Activated T-helper 17 cell treated with anti-CD3 and anti-CD28 coated beads, Interleukin-2, amount 50 U/mL, for 72 hours (primary cell): ENCODE measurements around the gene CATSPERD. TPM values are rescaled to one million over a fixed set of nuclear protein-coding genes. Genes with fewer than 3 reads are reported as not detected.

Experiments used
- ATAC-seq: fragments of 150-1000 bp; cut with Tn5 transposase; replicated peaks from 2 replicates; pipeline ENCODE4 v1.10.0; 2021; ENCODE audit warnings: mild to moderate bottlenecking, moderate library complexity
- H3K27ac Mint-ChIP-seq: one replicate; pipeline ENCODE4 v1.8.0; 2022; ENCODE audit warnings: mixed read lengths
- H3K27me3 Mint-ChIP-seq: one replicate; pipeline ENCODE4 v1.8.0; 2022; ENCODE audit warnings: mixed read lengths
- H3K36me3 Mint-ChIP-seq: one replicate; pipeline ENCODE4 v1.8.0; 2022; ENCODE audit warnings: low read depth, mild to moderate bottlenecking, mixed read lengths
- H3K4me1 Mint-ChIP-seq: one replicate; pipeline ENCODE4 v1.8.0; 2022; ENCODE audit warnings: mixed read lengths
- H3K4me3 Mint-ChIP-seq: one replicate; pipeline ENCODE4 v1.8.0; 2022; ENCODE audit warnings: mild to moderate bottlenecking, mixed read lengths
- H3K9me3 Mint-ChIP-seq: one replicate; pipeline ENCODE4 v1.8.0; 2022; ENCODE audit warnings: mixed read lengths
- total RNA-seq, 2 donors: library from RNA; stranded (reverse); gene quantifications; one replicate each; pipeline ENCODE4 v1.2.3, GENCODE V29; 2022

The CATSPERD gene
- total RNA-seq, 2 donors from 2014 or later, result not detected

- H3K4me1 Mint-ChIP-seq, result peaks cover 11% of the 10 kb centered on the region
- ATAC-seq, result peak; percentile 94
- H3K4me3 Mint-ChIP-seq, result peak within 1 kb of the TSS; percentile 98
- H3K27ac Mint-ChIP-seq, result peak within 1 kb of the TSS; percentile 100
- H3K36me3 Mint-ChIP-seq, result peaks cover 48% of the 10 kb centered on the region
- no peaks in the 10 kb centered on the region for H3K9me3 Mint-ChIP-seq
- no peaks in the 10 kb centered on the region for H3K27me3 Mint-ChIP-seq
Measured at GRCh38 chr19:5790559-5791520, 70.4 kb downstream of the CATSPERD start, which contains the start of gene DUS3L. TSS of gene DUS3L (minus strand) at chr19:5791163. CDS start at chr19:5791141, 22 bp downstream.

GRCh38 chr19:5792224-5792623 is 71.8 kb downstream of the CATSPERD start:
- Mint-ChIP-seq H3K4me1 (peaks cover 11% of the 10 kb centered on the region), H3K36me3 (peaks cover 34% of the 10 kb centered on the region), H3K27ac (no peak overlapping the region), H3K27me3 (no peaks in the 10 kb centered on the region), H3K4me3 (no peak overlapping the region), H3K9me3 (no peaks in the 10 kb centered on the region)
- ATAC-seq, result no peak

GRCh38 chr19:5793188-5793587 is 72.8 kb downstream of the CATSPERD start:
- peaks cover 28% of the 10 kb centered on the region for H3K36me3 Mint-ChIP-seq
- H3K4me1 Mint-ChIP-seq, result peaks cover 11% of the 10 kb centered on the region
- no peaks in the 10 kb centered on the region for H3K9me3 Mint-ChIP-seq
- ATAC-seq, result no peak
- H3K27ac Mint-ChIP-seq, result no peak overlapping the region
- H3K4me3 Mint-ChIP-seq, result no peak overlapping the region
- H3K27me3 Mint-ChIP-seq, result no peaks in the 10 kb centered on the region

DNA sequence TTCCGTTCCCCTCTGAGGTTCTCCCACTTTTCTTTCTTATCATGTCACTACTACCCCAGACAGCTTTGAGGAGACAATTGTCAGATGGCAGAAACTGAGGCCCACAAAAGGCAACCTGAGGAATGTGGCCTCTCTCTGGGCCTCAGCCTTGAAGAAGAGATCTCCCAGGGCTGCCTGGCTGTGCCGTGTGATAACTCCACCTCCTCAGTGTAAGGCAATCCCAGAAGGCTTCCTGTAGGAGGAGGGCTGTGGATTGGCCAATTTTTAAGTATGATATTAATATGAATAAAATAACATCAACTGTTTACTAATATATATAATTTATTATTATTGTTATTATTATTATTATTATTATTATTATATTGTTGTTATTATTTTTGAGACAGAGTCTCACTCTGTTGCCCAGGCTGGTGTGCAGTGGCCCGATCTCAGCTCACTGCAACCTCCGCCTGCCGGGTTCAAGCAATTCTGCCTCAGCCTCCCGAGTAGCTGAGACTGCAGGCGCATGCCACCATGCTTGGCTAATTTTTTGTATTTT is 75.0 kb downstream of the CATSPERD start:
- Mint-ChIP-seq H3K36me3 (peaks cover 8% of the 10 kb centered on the region), H3K27ac (no peak overlapping the region), H3K9me3 (no peaks in the 10 kb centered on the region), H3K27me3 (peaks cover under 1% of the 10 kb centered on the region), H3K4me3 (no peak overlapping the region), H3K4me1 (peaks cover 6% of the 10 kb centered on the region)
- ATAC-seq, result no peak

GRCh38 chr19:5798244-5798643 is 77.8 kb downstream of the CATSPERD start:
- Mint-ChIP-seq H3K27ac (no peak overlapping the region), H3K9me3 (no peaks in the 10 kb centered on the region), H3K36me3 (no peaks in the 10 kb centered on the region), H3K4me1 (peaks cover under 1% of the 10 kb centered on the region), H3K27me3 (peaks cover 11% of the 10 kb centered on the region), H3K4me3 (no peak overlapping the region)
- ATAC-seq, result no peak

- peaks cover 5% of the 10 kb centered on the region for H3K4me1 Mint-ChIP-seq
Measured at GRCh38 chr19:5799247-5800241, 79.1 kb downstream of the CATSPERD start.

DNA sequence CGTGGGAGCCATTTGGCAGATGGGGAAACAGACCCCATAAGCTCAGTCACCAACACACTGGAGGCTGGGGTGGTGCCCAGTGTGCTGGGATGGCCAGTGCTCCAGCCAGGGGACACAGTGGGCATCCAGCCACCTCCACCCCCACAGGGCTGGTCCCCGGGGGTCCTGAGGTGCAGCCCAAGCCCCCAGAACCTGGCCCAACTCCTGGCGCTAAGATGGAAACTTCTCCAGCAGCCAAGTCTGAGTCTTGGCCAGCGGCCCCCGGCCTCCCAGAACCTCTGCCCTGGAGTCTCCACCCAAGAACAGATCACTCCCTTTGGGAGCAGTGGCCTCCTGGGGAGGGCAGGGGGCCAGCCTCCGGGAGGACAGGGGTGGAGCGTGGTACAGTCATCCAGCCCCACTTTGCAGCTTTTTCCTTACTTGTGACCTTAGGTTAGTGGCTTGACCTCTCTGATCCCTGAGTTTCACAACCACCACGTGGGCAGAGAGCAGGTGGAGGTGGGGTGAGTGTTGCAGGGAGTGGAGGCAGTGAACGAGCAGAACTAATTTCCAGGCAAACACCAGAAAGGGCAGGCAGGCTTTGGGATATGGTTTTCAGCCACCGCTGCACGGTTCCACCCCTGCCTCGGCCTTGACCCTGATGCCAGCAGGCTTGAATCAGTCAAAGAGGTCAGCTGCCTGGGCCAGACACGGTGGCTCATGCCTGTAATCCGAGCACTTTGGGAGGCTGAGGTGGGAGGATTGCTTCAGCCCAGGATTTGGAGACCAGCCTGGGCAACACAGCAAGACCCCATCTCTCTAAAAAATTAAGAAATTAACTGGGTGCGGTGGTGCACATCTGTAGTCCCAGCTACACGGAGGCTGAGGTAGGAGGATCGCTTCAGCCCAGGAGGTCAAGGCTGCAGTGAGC is 80.2 kb downstream of the CATSPERD start:
- H3K27me3 Mint-ChIP-seq, result peaks cover 11% of the 10 kb centered on the region
- H3K36me3 Mint-ChIP-seq, result no peaks in the 10 kb centered on the region
- H3K9me3 Mint-ChIP-seq, result no peaks in the 10 kb centered on the region
- H3K4me1 Mint-ChIP-seq, result peaks cover 5% of the 10 kb centered on the region
- H3K27ac Mint-ChIP-seq, result no peak overlapping the region
- ATAC-seq, result no peak
- no peak overlapping the region for H3K4me3 Mint-ChIP-seq

More at GRCh38 chr19:5799247-5800241, 79.1 kb downstream of the CATSPERD start:
- H3K9me3 Mint-ChIP-seq, result no peaks in the 10 kb centered on the region
- H3K36me3 Mint-ChIP-seq, result no peaks in the 10 kb centered on the region
- ATAC-seq, result no peak
- no peak overlapping the region for H3K27ac Mint-ChIP-seq
- no peak overlapping the region for H3K4me3 Mint-ChIP-seq
- peaks cover 11% of the 10 kb centered on the region for H3K27me3 Mint-ChIP-seq

DNA sequence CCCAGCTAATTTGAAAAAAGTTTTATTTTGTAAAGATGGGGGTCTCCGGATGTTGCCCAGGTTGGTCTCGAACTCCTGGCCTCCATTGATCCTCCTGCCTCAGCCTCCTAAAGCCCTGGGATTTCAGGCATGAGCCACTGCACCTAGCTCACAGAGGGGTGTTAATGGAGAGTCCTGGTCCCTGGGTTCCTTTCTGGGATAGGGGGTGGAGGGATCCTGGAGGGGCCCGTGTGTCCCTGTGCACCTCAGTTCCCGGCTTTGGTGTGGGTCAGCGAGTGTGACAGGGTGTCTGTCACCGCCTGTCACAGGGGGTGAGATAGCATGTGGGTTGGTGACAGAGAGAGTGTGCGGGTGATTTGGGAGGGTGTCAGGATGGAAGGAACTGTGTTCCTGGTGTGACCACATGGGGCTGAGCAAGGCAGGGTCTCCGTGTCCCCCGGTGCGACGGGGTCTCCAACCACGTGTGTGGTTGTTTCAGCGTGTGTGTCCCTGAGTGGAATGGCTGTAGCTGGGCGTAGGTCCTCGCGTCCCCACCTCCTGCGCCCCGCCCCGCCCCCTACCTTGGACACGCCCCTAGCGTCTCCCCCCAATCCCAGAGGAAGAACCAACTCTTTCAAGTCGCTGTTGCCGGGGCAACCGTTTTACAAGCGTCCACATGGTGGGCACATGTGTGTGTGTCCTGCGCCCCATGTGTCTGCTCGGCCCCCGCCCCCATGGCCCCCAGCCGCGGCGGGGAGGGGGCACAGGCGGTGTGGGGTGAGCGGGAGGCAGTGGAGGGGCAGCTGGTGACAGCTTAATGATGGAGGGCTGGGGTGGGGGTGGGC is 81.6 kb downstream of the CATSPERD start:
- H3K27ac Mint-ChIP-seq, result no peak overlapping the region
- no peaks in the 10 kb centered on the region for H3K9me3 Mint-ChIP-seq
- H3K4me3 Mint-ChIP-seq, result no peak overlapping the region
- no peaks in the 10 kb centered on the region for H3K36me3 Mint-ChIP-seq
- H3K4me1 Mint-ChIP-seq, result peaks cover 5% of the 10 kb centered on the region
- no peak for ATAC-seq
- H3K27me3 Mint-ChIP-seq, result peaks cover 11% of the 10 kb centered on the region

DNA sequence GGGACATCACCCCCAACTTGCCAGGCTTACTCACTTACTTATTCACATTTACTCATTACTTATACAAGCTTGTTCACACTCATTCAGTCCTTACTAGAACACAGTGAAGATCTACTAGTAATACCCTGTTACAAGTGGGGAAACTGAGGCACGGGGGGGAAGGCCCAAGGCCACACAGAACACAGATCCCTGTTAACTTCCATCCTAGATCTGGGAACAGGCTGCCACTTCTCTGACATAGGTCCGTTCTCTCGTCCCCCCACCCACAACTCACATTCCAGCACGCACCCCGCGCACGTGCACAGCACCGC is 83.0 kb downstream of the CATSPERD start:
- H3K36me3 Mint-ChIP-seq, result no peaks in the 10 kb centered on the region
- peak overlapping the region; percentile 76 for H3K4me3 Mint-ChIP-seq
- no peak for ATAC-seq
- peaks cover 11% of the 10 kb centered on the region for H3K27me3 Mint-ChIP-seq
- H3K9me3 Mint-ChIP-seq, result no peaks in the 10 kb centered on the region
- H3K27ac Mint-ChIP-seq, result peak overlapping the region; percentile 65
- H3K4me1 Mint-ChIP-seq, result peaks cover 5% of the 10 kb centered on the region

- Mint-ChIP-seq H3K27me3 (peaks cover 11% of the 10 kb centered on the region), H3K27ac (peak overlapping the region; percentile 65), H3K36me3 (no peaks in the 10 kb centered on the region), H3K4me3 (peak overlapping the region; percentile 76), H3K4me1 (peaks cover 5% of the 10 kb centered on the region), H3K9me3 (no peaks in the 10 kb centered on the region)
- peak; percentile 96 for ATAC-seq
Measured at GRCh38 chr19:5803752-5804515, 83.5 kb downstream of the CATSPERD start.

- peak within 1 kb of the TSS; percentile 76 for H3K4me3 Mint-ChIP-seq
- H3K36me3 Mint-ChIP-seq, result no peaks in the 10 kb centered on the region
- H3K9me3 Mint-ChIP-seq, result no peaks in the 10 kb centered on the region
- peak within 1 kb of the TSS; percentile 65 for H3K27ac Mint-ChIP-seq
- peaks cover 5% of the 10 kb centered on the region for H3K4me1 Mint-ChIP-seq
- peaks cover 11% of the 10 kb centered on the region for H3K27me3 Mint-ChIP-seq
- peak; percentile 16 for ATAC-seq
Measured at GRCh38 chr19:5804516-5805461, 84.4 kb downstream of the CATSPERD start, which contains the start of gene NRTN. TSS of gene NRTN (plus strand) at chr19:5805067. CDS start at chr19:5824166, 19,099 bp downstream.
